Thymus (tissue), 11 donors: ENCODE measurements around the gene LPIN2. TPM values are rescaled to one million over a fixed set of nuclear protein-coding genes. Genes with fewer than 3 reads are reported as not detected.

Source experiments
- DNase-seq, 9 donors: peaks; one replicate each; pipeline ENCODE4 v3.0.0-alpha.2; 2013; ENCODE audit warnings: low spot score in 9 of 9, low read depth in 6 of 9, missing footprints in 1 of 9
- H3K27ac ChIP-seq, 2 donors: one replicate each; pipeline ENCODE4 v1.5.1; 2013; ENCODE audit warnings: control low read depth in 1 of 2, low read depth in 1 of 2, low read length in 1 of 2, mild to moderate bottlenecking in 1 of 2, moderate library complexity in 1 of 2
- H3K27me3 ChIP-seq, 2 donors: one replicate each; pipeline ENCODE4 v1.5.1; 2013; ENCODE audit warnings: low read length in 1 of 2; ENCODE audit not compliant: control insufficient read depth in 2 of 2, insufficient read depth in 1 of 2
- H3K36me3 ChIP-seq, 2 donors: one replicate each; pipeline ENCODE4 v1.5.1; 2013; ENCODE audit warnings: low read length in 1 of 2, mild to moderate bottlenecking in 1 of 2, moderate library complexity in 1 of 2; ENCODE audit not compliant: control insufficient read depth in 2 of 2, insufficient read depth in 2 of 2
- H3K4me1 ChIP-seq, 2 donors: one replicate each; pipeline ENCODE4 v1.5.1; 2013; ENCODE audit warnings: low read length in 2 of 2; ENCODE audit not compliant: control insufficient read depth in 2 of 2, insufficient read depth in 2 of 2
- H3K4me3 ChIP-seq, 2 donors: one replicate each; pipeline ENCODE4 v1.5.1; 2013; ENCODE audit warnings: low read length in 2 of 2, control low read depth in 1 of 2, mild to moderate bottlenecking in 1 of 2
- H3K9me3 ChIP-seq, 2 donors: one replicate each; pipeline ENCODE4 v1.5.1; 2013; ENCODE audit warnings: low read length in 1 of 2, mild to moderate bottlenecking in 1 of 2; ENCODE audit not compliant: control insufficient read depth in 2 of 2, insufficient read depth in 1 of 2
- WGBS: extraction: QIAGEN DNeasy Blood & Tissue Kit; methylation state at CpG from one replicate; pipeline ENCODE4 v1.1.7; 2013; 5-methylcytosine and 5-hydroxymethylcytosine counted together
- polyA plus RNA-seq: library from polyadenylated mRNA; stranded (reverse); fragments of 200-250 nt; gene quantifications from one replicate; pipeline ENCODE4 v1.2.3, GENCODE V29; 2013
- total RNA-seq: library from RNA; stranded (reverse); fragments of 120-200 nt; gene quantifications from one replicate; pipeline ENCODE4 v1.2.4, GENCODE V29; 2013
- donor health status: healthy.

Gene LPIN2
- total and polyA plus RNA-seq, 2 donors, result 11.1 to 25.5 TPM

DNA sequence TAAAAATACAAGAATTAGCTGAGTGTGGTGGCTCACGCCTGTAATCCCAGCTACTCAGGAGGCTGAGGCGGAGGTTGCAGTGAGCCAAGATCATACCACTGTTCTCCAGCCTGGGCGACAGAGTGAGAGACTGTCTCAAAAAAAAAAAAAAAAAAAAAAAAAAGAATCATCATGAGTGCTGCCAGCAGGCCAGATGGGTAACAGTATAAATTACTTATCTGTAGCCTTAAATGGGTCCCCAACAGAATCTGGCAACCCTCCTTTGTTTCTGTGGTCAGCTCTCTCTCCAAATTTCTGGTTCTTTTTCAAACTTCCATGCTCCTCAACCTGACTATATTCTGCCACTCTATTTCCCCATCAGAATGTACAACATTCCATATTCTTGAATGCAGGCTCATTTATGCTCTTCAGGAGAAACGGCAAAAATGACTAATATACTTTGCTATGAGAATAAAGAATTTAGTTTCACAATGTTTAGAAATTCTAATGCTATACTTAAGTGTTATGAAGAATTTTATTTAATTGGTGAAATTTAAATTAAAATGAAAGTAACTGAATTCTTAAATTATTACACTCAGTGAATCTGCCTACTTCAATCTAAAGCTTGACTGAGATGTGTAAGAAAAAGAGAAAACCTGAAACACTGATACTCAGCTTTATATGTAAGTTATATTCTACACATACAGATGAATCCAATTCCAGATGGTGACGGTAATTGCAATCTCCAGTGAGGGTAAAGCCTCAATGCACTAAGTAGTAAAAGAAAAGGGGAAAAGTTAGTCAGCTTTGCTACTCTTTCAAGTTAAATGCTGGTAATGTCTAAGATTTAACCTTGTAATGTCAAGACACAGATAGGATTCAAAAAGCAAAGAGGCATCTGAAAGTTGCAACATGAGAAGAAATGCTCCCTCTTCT, 24.8 kb downstream of the LPIN2 start:
- WGBS, result 98% methylated on average over 5 of the region's 5 CpGs

GRCh38 chr18:2986150-2986865, 26.6 kb downstream of the LPIN2 start:
- 96% methylated on average over 4 of the region's 4 CpGs for WGBS
- no peak overlapping the region for H3K27ac ChIP-seq

More for the DNA sequence above, 24.8 kb downstream of the LPIN2 start:
- DNase-seq, result no peak
- Histone ChIP-seq H3K27me3 (no peaks in the 10 kb centered on the region), H3K27ac (no peak overlapping the region), H3K9me3 (peaks cover 0 to 11% of the 10 kb centered on the region in 2 donors), H3K36me3 (no peaks in the 10 kb centered on the region), H3K4me3 (no peak overlapping the region), H3K4me1 (peaks cover 6% of the 10 kb centered on the region in 2 donors)

DNA sequence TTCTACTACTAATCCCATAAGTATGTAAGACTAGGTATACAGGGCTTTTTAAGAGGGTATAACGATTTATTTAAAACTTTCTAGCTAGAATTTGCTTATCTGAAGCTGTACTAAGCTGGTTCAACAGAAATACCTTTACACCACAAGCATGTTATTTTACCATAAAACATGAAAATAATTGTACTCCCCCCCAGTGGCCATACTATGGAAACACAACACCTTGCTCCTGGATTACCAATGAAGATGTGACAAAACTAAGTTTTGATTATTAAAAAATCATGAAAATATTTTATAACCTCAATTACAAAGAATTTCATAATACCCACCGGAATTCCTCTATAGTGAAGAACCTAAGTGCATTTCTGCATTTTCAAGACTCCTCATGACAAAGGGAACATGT, 27.3 kb downstream of the LPIN2 start:
- peak in 1 of 9 donors; percentile 78 for DNase-seq
- 92% methylated on average over 2 of the region's 2 CpGs for WGBS
- peaks cover 11 to 21% of the 10 kb centered on the region in 2 donors for H3K4me1 ChIP-seq
- H3K4me3 ChIP-seq, result no peak overlapping the region
- H3K27me3 ChIP-seq, result no peaks in the 10 kb centered on the region
- peaks cover 0 to under 1% of the 10 kb centered on the region in 2 donors for H3K9me3 ChIP-seq
- H3K27ac ChIP-seq, result no peak overlapping the region
- H3K36me3 ChIP-seq, result no peaks in the 10 kb centered on the region

More at GRCh38 chr18:2986150-2986865, 26.6 kb downstream of the LPIN2 start:
- no peak for DNase-seq
- peaks cover 10 to 16% of the 10 kb centered on the region in 2 donors for H3K4me1 ChIP-seq
- no peaks in the 10 kb centered on the region for H3K27me3 ChIP-seq
- no peak overlapping the region for H3K4me3 ChIP-seq
- H3K9me3 ChIP-seq, result peaks cover 0 to 5% of the 10 kb centered on the region in 2 donors
- no peaks in the 10 kb centered on the region for H3K36me3 ChIP-seq

DNA sequence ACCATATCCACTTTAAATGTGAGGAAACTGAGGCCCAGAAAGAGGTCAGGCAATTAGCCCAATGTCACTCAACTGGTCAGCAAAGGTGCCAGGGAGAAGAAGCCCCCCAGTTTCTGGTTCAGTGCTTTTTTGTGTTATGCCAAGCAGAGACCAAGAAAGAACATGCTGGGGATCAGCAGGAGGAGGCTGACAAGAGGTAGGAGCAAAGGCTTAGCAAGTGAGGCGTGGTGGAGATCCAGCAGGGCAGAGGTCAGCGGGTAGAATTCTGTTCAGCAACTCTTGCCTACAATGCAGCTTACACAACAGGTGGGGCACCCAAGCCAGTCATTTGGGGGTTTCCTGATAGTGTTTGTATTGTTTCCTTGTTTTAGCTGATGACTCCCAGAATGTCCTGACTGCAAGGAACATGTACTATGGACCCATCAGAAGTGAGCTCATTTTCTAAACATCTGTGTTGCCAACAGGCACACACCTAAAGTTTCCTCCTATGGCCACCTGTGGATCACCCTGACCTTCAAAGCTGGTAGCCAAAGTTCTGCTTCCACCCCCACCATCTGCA, 28.2 kb downstream of the LPIN2 start:
- H3K9me3 ChIP-seq, result no peaks in the 10 kb centered on the region
- H3K36me3 ChIP-seq, result no peaks in the 10 kb centered on the region
- H3K27ac ChIP-seq, result peak overlapping the region; percentile 8 to 34
- no peak overlapping the region for H3K4me3 ChIP-seq
- 94% methylated on average over 2 of the region's 2 CpGs for WGBS
- peak in 1 of 9 donors; percentile 21 for DNase-seq
- peaks cover 18 to 29% of the 10 kb centered on the region in 2 donors for H3K4me1 ChIP-seq
- no peaks in the 10 kb centered on the region for H3K27me3 ChIP-seq

DNA sequence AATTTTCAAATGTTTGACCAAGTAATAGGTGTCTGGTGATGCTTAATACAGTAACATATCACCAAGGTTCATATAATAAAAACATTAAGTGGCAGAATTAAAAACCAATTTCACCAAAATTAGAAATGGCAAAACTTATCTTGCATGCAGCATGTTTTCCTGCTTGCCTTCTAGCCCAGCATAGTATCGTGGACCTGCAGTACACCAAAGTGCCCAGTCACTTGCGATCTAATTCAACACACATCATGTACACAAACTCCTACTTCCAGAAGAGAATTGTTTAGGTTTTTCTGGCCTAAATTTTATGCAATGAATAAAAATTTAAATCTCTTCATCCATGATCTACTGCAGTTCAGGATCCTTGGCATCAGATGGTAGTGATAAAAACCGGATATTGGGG, 28.9 kb downstream of the LPIN2 start:
- 98% methylated on average over 3 of the region's 3 CpGs for WGBS
- no peaks in the 10 kb centered on the region for H3K9me3 ChIP-seq
- no peaks in the 10 kb centered on the region for H3K36me3 ChIP-seq
- no peak for DNase-seq
- H3K4me1 ChIP-seq, result peaks cover 23 to 34% of the 10 kb centered on the region in 2 donors
- no peak overlapping the region for H3K4me3 ChIP-seq
- no peak overlapping the region for H3K27ac ChIP-seq
- H3K27me3 ChIP-seq, result no peaks in the 10 kb centered on the region

DNA sequence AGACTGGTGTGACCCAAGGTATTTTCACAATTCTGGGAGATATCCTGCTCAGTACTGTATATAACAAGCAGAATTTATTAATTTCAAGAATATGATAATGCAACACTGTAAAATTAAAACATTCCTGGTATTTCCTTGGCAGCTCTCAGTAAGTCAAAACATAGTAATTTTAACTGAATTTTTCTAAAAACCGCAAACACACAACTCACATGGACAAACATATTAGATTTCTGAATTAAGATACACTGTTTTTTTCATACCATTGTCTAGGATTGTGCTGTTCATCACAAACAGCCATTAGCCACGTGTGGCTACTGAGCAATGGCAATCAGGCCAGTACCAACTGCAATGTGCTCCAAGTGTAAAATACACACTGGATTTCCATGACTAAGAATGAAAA, 29.6 kb downstream of the LPIN2 start:
- Histone ChIP-seq H3K9me3 (no peaks in the 10 kb centered on the region), H3K36me3 (no peaks in the 10 kb centered on the region), H3K4me3 (no peak overlapping the region), H3K27me3 (no peaks in the 10 kb centered on the region), H3K4me1 (peaks cover 27 to 42% of the 10 kb centered on the region in 2 donors), H3K27ac (peak overlapping the region in 1 of 2 donors; percentile 87)
- WGBS, result 96% methylated on average over 2 of the region's 2 CpGs
- no peak for DNase-seq

GRCh38 chr18:2982452-2983269, 30.3 kb downstream of the LPIN2 start:
- H3K4me3 ChIP-seq, result peak overlapping the region; percentile 12 to 36
- H3K4me1 ChIP-seq, result peaks cover 27 to 44% of the 10 kb centered on the region in 2 donors
- peak in 1 of 9 donors; percentile 75 for DNase-seq
- no peaks in the 10 kb centered on the region for H3K9me3 ChIP-seq
- peak overlapping the region; percentile 87 to 92 for H3K27ac ChIP-seq
- no peaks in the 10 kb centered on the region for H3K27me3 ChIP-seq
- no peaks in the 10 kb centered on the region for H3K36me3 ChIP-seq
- 81% methylated on average over 2 of the region's 2 CpGs for WGBS

GRCh38 chr18:2982022-2982421, 30.9 kb downstream of the LPIN2 start:
- Histone ChIP-seq H3K9me3 (no peaks in the 10 kb centered on the region), H3K4me3 (peak overlapping the region in 1 of 2 donors; percentile 12), H3K27ac (peak overlapping the region in 1 of 2 donors; percentile 87), H3K27me3 (no peaks in the 10 kb centered on the region), H3K36me3 (no peaks in the 10 kb centered on the region), H3K4me1 (peaks cover 27 to 46% of the 10 kb centered on the region in 2 donors)
- DNase-seq, result peak in 1 of 9 donors; percentile 23
- 83% methylated on average over 1 of the region's 1 CpG for WGBS
